ENCODE results near the gene ENOPH1. TPM values are rescaled to one million over a fixed set of nuclear protein-coding genes. Genes with fewer than 3 reads are reported as not detected.

Gene ENOPH1
- total RNA-seq, 1 experiment from 2014 or later: 22.3 TPM

- peaks cover 13% of the 10 kb centered on the region; the same call in 1 of the 2 replicates for H3F3A ChIP-seq (ENCODE audit: insufficient read depth, low read depth)
- H3K4me2 ChIP-seq: no peak overlapping the region
- POLR2A ChIA-PET (ENCODE audit: unreplicated experiment): no interaction called here
- TF ChIP-seq CTCF (conservative IDR thresholded peaks at IDR 0.05): no peak
- TF ChIP-seq EZH2 (IDR thresholded peaks at IDR 0.05; ENCODE audit: low read depth): no peak
- H3K79me2 ChIP-seq (ENCODE audit: low read depth): no peaks in the 10 kb centered on the region
- intact Hi-C loops (cut with micrococcal nuclease; ENCODE audit: unreplicated experiment): no loop called here
- H3K27ac ChIP-seq: no peak overlapping the region
- no peaks in the 10 kb centered on the region for H3K4me1 ChIP-seq (replicated peaks; ENCODE audit: insufficient read depth)
- BruUV-seq (replicated peaks): no TSS peak
- H3K4me3 ChIP-seq: no peak overlapping the region
- no peaks in the 10 kb centered on the region for H3K9me2 ChIP-seq (ENCODE audit: insufficient read depth)
- no peaks in the 10 kb centered on the region for H3K36me3 ChIP-seq (ENCODE audit: low read depth)
- H2AFZ ChIP-seq: no peak overlapping the region
- H4K20me1 ChIP-seq (ENCODE audit: insufficient read depth): no peaks in the 10 kb centered on the region
- DNase-seq: no peak
- H3K9me3 ChIP-seq (ENCODE audit: insufficient read depth, low read depth): no peaks in the 10 kb centered on the region
- CTCF ChIA-PET: no interaction called here
- H3K27me3 ChIP-seq (ENCODE audit: insufficient read depth, low read depth): no peaks in the 10 kb centered on the region
Observed at GRCh38 chr4:82457266-82457665, 26.9 kb downstream of the ENOPH1 start.

GRCh38 chr4:82458729-82459128 lies 28.3 kb downstream of the ENOPH1 start:
- Histone ChIP-seq H4K20me1 (ENCODE audit: insufficient read depth) (no peaks in the 10 kb centered on the region), H3K4me2 (no peak overlapping the region), H3K4me1 (replicated peaks; ENCODE audit: insufficient read depth) (no peaks in the 10 kb centered on the region), H2AFZ (no peak overlapping the region), H3K27ac (no peak overlapping the region), H3K9me2 (ENCODE audit: insufficient read depth) (no peaks in the 10 kb centered on the region), H3K27me3 (ENCODE audit: insufficient read depth, low read depth) (no peaks in the 10 kb centered on the region), H3K4me3 (no peak overlapping the region), H3K9me3 (ENCODE audit: insufficient read depth, low read depth) (no peaks in the 10 kb centered on the region), H3F3A (ENCODE audit: insufficient read depth, low read depth) (peaks cover 14% of the 10 kb centered on the region; the same call in 1 of the 2 replicates), H3K79me2 (ENCODE audit: low read depth) (no peaks in the 10 kb centered on the region), H3K36me3 (ENCODE audit: low read depth) (no peaks in the 10 kb centered on the region)
- TF ChIP-seq EZH2 (IDR thresholded peaks at IDR 0.05; ENCODE audit: low read depth) (no peak), CTCF (conservative IDR thresholded peaks at IDR 0.05) (no peak)
- no peak for DNase-seq
- ChIA-PET CTCF (no interaction called here), POLR2A (ENCODE audit: unreplicated experiment) (no interaction called here)
- no TSS peak for BruUV-seq (replicated peaks)
- intact Hi-C loops (cut with micrococcal nuclease; ENCODE audit: unreplicated experiment): no loop called here

GRCh38 chr4:82461710-82462109 lies 31.3 kb downstream of the ENOPH1 start:
- Histone ChIP-seq H4K20me1 (ENCODE audit: insufficient read depth) (no peaks in the 10 kb centered on the region), H3F3A (ENCODE audit: insufficient read depth, low read depth) (peaks cover 14% of the 10 kb centered on the region; the same call in 1 of the 2 replicates), H3K9me3 (ENCODE audit: insufficient read depth, low read depth) (no peaks in the 10 kb centered on the region), H3K9me2 (ENCODE audit: insufficient read depth) (no peaks in the 10 kb centered on the region), H3K79me2 (ENCODE audit: low read depth) (no peaks in the 10 kb centered on the region), H2AFZ (no peak overlapping the region), H3K27ac (no peak overlapping the region), H3K4me1 (replicated peaks; ENCODE audit: insufficient read depth) (no peaks in the 10 kb centered on the region), H3K4me3 (no peak overlapping the region), H3K36me3 (ENCODE audit: low read depth) (no peaks in the 10 kb centered on the region), H3K27me3 (ENCODE audit: insufficient read depth, low read depth) (no peaks in the 10 kb centered on the region), H3K4me2 (no peak overlapping the region)
- no peak for DNase-seq
- ChIA-PET CTCF (interaction anchor here (1.1 kb wide), 1 partner anchor 390 kb away, joined by 9 read pairs; no protein-coding TSS in a partner anchor), POLR2A (ENCODE audit: unreplicated experiment) (no interaction called here)
- no TSS peak for BruUV-seq (replicated peaks)
- TF ChIP-seq CTCF (conservative IDR thresholded peaks at IDR 0.05): no peak
- TF ChIP-seq EZH2 (IDR thresholded peaks at IDR 0.05; ENCODE audit: low read depth): no peak
- intact Hi-C loops (cut with micrococcal nuclease; ENCODE audit: unreplicated experiment): loop anchor here (5.0 to 10.0 kb wide), 5 partner anchors 103 to 803 kb away; partner anchors contain the start of gene TMEM150C
